Lung microvascular endothelial cell (primary cell): ENCODE measurements around the gene DIAPH2. TPM values are rescaled to one million over a fixed set of nuclear protein-coding genes. Genes with fewer than 3 reads are reported as not detected.

Experiments
- DNase-seq, 2 donors: peaks; one replicate each; pipeline versions ENCODE4 v3.0.0 to v3.0.0-alpha.2; 2010; ENCODE audit warnings: low read depth in 2 of 2
- total RNA-seq: library from RNA; depleted of rRNA; stranded (reverse); fragments of >200 nt; gene quantifications from 2 replicates; pipeline ENCODE4 v1.2.1, GENCODE V29; 2014

DIAPH2 gene
- total RNA-seq, 1 donor from 2014 or later = 13.5 TPM

DNA sequence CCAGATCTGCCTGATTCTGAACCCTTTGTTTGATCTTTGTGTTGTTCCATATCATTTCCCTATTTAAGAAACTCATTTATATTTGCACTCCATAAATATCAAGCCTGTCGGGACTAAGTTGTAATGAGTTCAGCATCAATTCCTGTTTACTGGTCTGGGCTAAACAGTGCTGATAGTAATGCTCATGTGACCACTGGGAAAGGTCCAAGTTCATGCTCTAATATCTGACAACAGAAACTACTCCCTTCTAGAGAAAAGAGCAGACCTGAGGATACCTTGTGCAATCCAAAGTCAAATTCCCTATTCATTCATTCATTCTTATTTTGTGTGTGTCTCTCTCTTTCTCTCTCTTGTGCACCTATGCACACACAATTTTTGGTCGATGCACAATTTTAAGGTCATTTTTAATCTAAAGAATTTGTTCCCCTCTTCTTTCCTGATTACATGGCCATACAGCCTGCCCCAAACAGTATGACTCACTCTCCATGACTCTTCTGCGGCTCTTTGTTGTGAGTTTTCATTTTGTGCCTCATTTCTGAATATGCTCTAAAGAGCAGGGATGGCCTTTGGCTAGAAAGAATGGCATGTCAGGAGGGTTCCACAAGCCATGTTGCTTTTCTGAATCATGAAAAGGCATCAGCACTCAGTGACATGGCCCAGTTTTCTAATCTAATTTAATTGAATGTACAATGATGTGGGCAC, 863.4 kb downstream of the DIAPH2 start:
- peak in 1 of 2 donors; percentile 24 for DNase-seq

DNA sequence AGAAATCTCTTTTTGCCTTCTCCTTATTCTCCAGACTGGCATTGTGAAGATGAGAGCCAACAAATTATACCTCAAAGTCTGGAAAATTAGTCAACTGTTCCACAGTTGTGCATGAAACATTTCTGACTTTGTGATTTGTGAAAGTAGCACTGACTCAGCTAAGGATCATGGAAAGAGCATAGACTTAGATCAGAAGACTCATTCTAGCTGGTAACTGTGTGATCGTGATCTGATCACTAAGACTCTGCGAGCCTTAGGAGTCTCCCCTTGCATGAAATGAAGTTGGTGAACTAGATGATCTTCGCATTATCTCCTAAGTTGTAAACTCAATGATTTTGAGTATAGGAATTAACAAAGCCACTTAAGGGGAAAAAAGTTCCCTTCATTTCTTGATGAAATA, 867.2 kb downstream of the DIAPH2 start:
- no peak for DNase-seq

- no peak for DNase-seq
Measured at GRCh38 chrX:97553833-97554232, 869.2 kb downstream of the DIAPH2 start.

DNA sequence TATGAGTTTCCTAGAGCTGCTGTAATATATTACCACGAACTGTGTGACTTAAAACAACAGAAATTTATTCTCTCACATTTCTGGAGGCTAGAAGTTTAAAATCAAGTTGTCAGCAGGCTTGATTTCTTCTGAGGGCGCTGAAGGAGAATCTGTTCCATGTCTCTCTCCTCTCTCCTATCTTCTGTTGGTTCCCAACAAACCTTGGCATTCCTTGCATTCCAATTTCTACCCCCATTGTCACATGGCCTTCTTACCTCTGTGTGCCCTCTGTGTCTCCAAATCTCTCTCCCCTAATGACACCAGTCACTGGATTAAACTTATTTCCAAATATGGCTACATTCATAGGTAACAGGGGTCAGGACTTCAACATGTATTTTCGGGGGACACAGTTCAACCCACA, 871.7 kb downstream of the DIAPH2 start:
- no peak for DNase-seq

- peak; percentile 76 for DNase-seq
Measured at GRCh38 chrX:97563531-97564133, 879.0 kb downstream of the DIAPH2 start.

DNA sequence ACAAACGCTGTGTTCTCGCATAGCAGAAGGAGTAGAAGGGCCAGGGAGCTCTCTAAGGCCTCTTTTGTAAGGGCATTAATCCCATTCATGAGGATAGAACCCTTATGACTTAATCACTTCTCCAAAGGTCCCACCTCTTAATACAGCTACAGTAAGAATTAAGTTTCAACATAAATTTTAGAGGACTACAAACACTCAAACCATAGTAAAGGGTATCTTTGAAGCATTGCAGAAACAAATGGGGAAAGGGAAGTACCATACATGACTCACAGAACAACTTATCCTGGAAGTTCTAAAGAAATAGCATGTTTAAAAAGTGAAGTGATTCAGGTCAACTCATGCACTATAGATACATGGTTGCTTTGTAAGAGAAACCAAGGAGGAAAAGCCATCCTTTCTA, 879.9 kb downstream of the DIAPH2 start:
- DNase-seq = peak in 1 of 2 donors; percentile 7

DNA sequence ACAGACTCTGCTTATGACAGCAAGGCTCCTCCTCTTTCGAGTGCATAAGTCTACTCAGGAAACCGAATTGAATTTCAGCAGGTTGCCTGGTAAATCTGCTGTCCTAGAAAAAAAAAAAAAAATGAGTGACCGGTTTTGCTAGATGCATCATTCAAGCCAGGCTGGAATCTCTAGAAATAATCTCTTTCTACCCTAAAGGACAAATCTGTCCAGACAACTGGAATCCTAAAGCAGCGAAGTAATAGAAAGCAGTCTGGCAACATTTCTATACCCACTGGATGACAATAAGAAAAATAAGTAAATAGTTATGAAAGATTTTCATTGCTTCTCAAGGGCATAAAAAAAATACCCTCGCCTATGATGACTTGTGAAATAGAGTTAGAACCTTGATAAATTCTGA, 902.5 kb downstream of the DIAPH2 start:
- DNase-seq = no peak

GRCh38 chrX:97594646-97595224, 910.1 kb downstream of the DIAPH2 start:
- DNase-seq = no peak

- DNase-seq = peak in 1 of 2 donors; percentile 53
Measured at GRCh38 chrX:97597954-97598353, 913.3 kb downstream of the DIAPH2 start.

DNA sequence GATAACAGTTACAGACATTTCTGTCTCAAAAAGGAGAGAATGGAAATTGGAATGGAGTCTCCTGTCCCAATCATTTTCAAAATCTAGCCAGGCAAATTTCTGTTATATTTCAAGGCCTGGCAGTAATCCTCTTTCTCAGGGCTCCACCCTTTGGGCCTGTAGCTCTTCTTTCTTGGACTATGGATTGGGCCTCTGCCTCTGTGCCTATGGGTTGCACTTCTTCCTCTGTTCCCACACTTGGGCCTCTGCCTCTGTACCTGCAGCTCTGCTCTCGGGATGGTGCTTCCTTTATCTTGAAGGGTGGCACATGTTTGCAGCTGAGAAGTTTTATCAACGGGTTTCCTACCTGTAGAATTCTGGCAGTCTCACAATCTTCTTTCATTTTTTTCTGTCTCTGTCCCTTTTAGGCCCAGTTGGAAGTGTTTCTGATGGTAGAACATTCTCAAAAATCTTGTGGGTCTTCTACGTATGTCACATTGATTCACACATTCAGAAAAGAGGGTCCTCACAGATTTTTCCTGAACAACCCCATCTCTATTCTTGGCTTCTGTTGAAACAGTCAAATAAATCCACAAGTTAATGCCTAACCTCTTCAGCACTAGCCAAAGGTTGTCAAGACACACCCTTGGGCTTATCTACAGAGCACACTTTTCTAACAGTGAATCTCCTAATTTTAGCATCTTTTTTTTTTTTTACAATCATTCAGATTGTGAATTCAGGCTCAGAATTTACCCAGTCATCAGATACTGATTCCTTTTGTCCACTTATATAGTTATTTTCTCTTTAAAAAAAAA, 918.0 kb downstream of the DIAPH2 start:
- DNase-seq = no peak

DNA sequence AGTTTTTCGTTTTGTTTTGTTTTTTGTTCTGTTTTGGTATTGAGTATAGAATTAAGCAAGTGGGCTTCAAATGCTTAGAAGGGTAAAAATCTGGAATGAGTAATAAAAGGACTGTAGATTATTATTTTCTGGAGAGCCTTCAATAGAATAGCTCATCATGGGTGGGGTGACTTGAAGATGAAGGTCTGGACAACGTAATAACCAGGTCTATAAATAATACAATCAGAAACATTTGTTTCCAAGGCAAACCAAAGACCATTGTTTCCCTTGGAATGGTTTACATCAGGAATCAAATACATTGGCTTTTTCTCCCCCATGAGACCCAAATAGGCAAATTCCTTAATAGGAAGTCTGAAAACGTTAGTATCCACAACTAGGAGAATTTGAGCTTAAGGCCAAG, 920.6 kb downstream of the DIAPH2 start:
- DNase-seq = no peak

- DNase-seq = no peak
Measured at GRCh38 chrX:97609357-97609756, 924.7 kb downstream of the DIAPH2 start.

DNA sequence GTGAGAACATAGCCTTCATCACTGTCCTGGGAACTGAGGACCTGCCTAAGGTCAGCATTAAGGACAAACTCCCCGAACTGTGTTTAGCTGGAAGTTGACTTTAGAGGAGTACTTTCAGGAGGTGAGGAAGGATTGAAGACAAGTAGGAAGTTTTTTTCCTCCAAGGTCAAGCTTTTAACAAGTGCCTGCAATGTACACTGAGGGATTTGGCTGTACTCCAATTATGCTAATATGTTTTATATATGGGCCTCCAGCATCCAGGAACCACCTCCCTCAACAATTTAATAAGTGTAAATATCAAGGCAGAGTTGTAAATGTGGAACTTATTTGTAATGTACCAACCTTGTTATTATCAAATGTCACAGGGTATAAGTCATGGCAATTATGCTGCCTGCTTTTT, 925.3 kb downstream of the DIAPH2 start:
- DNase-seq = no peak

- DNase-seq = peak; percentile 17 to 86
Measured at GRCh38 chrX:97616883-97617530, 932.4 kb downstream of the DIAPH2 start.

DNA sequence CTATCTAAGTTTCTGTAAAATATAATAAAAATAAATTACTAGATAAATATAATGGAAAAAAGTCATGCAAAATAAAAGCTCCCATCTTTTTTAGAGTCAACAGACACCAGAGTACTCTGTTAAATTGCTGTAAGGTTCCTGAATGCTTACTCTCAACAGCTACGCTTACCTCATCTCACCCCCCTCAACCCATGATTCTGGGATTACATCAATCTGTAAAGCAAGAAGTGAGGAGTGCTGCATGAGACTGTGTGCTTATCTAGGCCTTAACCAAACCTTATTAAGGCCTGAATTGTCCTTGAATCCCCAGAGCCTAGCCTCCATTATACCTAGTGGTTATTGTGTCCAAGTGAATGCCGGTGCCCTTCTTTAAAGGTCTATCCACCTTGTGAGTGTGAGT, 934.9 kb downstream of the DIAPH2 start:
- DNase-seq = no peak

DNA sequence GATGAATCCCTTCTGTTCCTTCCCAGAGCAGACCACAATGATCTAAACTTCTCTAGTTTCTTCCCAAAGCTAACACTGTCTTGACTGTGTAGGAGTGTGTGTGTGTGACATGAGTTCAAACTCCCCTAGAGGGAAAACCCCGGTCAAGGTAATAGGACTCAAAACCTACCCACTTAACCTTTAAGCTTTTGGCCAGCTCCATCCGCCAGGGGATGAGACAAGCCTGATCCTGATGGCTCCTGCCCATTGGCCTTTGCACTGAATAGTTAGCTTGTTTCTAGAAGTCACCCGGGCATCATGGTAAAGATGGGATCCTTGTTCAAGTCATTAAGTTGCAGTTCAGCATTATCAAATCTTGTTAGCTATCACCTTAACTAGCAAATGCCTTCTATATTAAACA, 937.5 kb downstream of the DIAPH2 start:
- no peak for DNase-seq

DNA sequence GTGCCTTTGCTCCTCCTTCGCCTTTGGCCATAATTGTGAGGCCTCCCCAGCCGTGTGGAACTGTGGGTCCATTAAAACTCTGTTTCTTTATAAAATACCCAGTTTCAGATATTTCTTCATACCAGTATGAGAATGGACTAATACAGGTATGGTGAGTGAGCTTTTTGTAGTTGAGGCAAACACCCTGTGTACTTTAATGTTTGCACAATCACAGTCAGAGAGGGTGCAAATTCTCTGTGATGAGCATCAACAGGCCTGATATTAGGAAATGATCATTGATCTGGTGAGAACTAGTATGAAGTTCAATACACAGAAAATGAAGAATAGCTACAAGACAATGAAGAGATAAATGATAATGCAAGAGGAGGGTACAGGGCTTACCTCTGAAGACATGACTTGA, 943.7 kb downstream of the DIAPH2 start:
- no peak for DNase-seq

DNA sequence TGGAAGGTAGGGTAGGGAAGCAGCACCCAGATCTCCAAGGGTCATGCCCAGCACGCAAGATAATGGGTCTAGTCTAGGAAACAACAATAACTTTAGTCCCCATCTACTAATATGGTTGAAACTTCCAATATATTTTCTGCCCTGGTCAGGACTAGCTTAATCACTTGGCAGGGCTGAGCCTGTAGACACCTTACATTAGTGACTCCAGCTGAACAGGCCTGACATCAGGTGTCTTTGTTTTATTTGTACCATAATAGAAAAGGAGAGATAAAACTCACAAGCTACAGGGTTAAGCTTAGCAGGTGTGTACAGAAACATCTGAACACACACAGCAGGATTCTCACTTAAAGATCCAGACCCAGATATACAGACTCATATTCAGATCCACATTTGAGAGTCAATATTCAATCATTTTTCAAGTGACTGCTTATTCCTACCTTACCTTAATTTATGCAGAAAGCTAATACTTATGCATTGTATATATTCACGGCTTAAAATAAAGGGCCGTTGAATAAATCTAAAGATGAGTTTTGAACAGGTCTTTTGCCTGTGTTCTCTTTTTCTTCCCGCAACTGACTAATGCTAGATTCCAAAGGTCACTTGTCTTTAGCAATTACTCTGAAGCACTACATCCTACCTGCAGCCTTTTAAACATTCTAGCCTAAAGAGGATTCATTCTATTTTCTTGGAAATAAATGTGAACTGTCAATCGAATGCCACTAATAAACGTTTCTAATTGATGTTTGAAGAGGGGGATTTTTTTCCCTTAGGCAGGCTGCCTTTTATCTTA, 944.4 kb downstream of the DIAPH2 start:
- DNase-seq = no peak

DNA sequence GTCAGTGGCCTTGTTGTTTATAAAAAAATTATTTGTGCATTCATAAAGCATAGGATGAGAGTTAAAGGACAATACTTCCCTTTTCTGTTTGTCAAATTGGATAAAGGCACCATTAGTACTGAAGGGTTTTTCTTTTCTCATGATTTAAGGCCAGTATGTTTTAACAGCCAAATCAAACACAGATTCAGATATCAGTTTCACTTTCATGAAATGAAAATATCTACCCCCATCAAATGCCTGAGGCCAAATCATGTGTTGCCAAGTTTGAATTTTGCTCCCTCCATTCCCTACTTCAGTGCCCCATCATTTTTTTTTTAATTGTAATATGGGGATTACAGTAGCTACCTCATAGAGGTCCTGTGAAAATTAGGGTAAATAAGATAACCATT, 944.9 kb downstream of the DIAPH2 start:
- no peak for DNase-seq

- no peak for DNase-seq
Measured at GRCh38 chrX:97633798-97634197, 949.2 kb downstream of the DIAPH2 start.
